PC-9 (cell line): ENCODE data around the gene RASSF4. TPM values are rescaled to one million over a fixed set of nuclear protein-coding genes. Genes with fewer than 3 reads are reported as not detected.

Experiments
- BruUV-seq: library from RNA; stranded (reverse); fragments of 400-500 nt; replicated peaks from 2 replicates; lab custom pipeline; 2021; lab: Mats Ljungman, UMichigan
- CTCF ChIA-PET: fragments of 300-600 bp; sonication (Branson Sonifier 250); formaldehyde crosslinking; loops from one replicate; lab custom pipeline; 2022; ENCODE audit warnings: antibody characterized with exemption; lab: Charles Lee
- POLR2A ChIA-PET: fragments of 300-600 bp; sonication (Branson Sonifier 250); formaldehyde crosslinking; loops from one replicate; lab custom pipeline; 2022; ENCODE audit warnings: antibody characterized with exemption; ENCODE audit not compliant: unreplicated experiment; lab: Charles Lee
- DNase-seq, 2 experiments: peaks; one replicate each; pipeline versions ENCODE4 v3.0.0 to v3.0.0-alpha.2; 2015 to 2022; ENCODE audit warnings: mixed read lengths in 1 of 2
- H2AFZ ChIP-seq: fragments of 200-600 bp; sonication (generic); 2 replicates; pipeline ENCODE4 v1.8.1; 2017; ENCODE audit warnings: antibody characterized with exemption
- H3F3A ChIP-seq: fragments of 200-600 bp; sonication (generic); 2 replicates; pipeline ENCODE4 v1.8.1; 2017; ENCODE audit warnings: antibody characterized with exemption, mild to moderate bottlenecking, low read depth; ENCODE audit not compliant: insufficient read depth
- H3K27ac ChIP-seq: fragments of 200-600 bp; sonication (generic); 2 replicates; pipeline ENCODE4 v1.6.1; 2016; ENCODE audit warnings: mixed run types
- H3K27me3 ChIP-seq: fragments of 200-600 bp; sonication (generic); 2 replicates; pipeline ENCODE4 v1.6.1; 2016; ENCODE audit warnings: low read depth, mixed run types; ENCODE audit not compliant: insufficient read depth
- H3K36me3 ChIP-seq: fragments of 200-600 bp; sonication (generic); 2 replicates; pipeline ENCODE4 v1.6.1; 2016; ENCODE audit warnings: low read depth, mixed run types
- H3K4me1 ChIP-seq: fragments of 200-600 bp; sonication (generic); replicated peaks from 2 replicates; pipeline ENCODE4 v1.6.1; 2016; ENCODE audit warnings: mixed run types; ENCODE audit not compliant: insufficient read depth
- H3K4me2 ChIP-seq: fragments of 200-600 bp; sonication (generic); 2 replicates; pipeline ENCODE4 v1.6.1; 2017; ENCODE audit warnings: mixed run types
- H3K4me3 ChIP-seq: fragments of 200-600 bp; sonication (generic); 2 replicates; pipeline ENCODE4 v1.6.1; 2016; ENCODE audit warnings: mixed run types
- H3K79me2 ChIP-seq: fragments of 200-600 bp; sonication (generic); 2 replicates; pipeline ENCODE4 v1.6.1; 2017; ENCODE audit warnings: low read depth, mixed run types
- H3K9me2 ChIP-seq: fragments of 200-600 bp; sonication (generic); 2 replicates; pipeline ENCODE4 v1.8.1; 2017; ENCODE audit warnings: mild to moderate bottlenecking; ENCODE audit not compliant: insufficient read depth
- H3K9me3 ChIP-seq: fragments of 200-600 bp; sonication (generic); 2 replicates; pipeline ENCODE4 v1.8.1; 2016; ENCODE audit warnings: low read depth; ENCODE audit not compliant: insufficient read depth
- H4K20me1 ChIP-seq: fragments of 200-600 bp; sonication (generic); 2 replicates; pipeline ENCODE4 v1.8.1; 2017; ENCODE audit not compliant: insufficient read depth
- EZH2 ChIP-seq: fragments of 200-600 bp; sonication (generic); IDR thresholded peaks from 2 replicates; pipeline ENCODE4 v1.8.0; 2017; ENCODE audit warnings: antibody characterized with exemption, low read depth
- intact Hi-C: fragments of 100-400 bp; cut with micrococcal nuclease; formaldehyde crosslinking; loops from one replicate; pipeline ENCODE4 v1.10.0; 2022; ENCODE audit not compliant: unreplicated experiment
- total RNA-seq: library from RNA; stranded (reverse); gene quantifications from 2 replicates; pipeline ENCODE4 v1.2.3, GENCODE V29; 2021
- TF ChIP-seq, protein P1 (sequence below): fragments of 200-600 bp; sonication (generic); conservative IDR thresholded peaks from 2 replicates; pipeline ENCODE4 v1.6.1; 2017; ENCODE audit warnings: mixed run types, antibody characterized with exemption, mild to moderate bottlenecking, moderate library complexity

Gene RASSF4
- total RNA-seq, 1 experiment from 2014 or later: 6.5 TPM

DNA sequence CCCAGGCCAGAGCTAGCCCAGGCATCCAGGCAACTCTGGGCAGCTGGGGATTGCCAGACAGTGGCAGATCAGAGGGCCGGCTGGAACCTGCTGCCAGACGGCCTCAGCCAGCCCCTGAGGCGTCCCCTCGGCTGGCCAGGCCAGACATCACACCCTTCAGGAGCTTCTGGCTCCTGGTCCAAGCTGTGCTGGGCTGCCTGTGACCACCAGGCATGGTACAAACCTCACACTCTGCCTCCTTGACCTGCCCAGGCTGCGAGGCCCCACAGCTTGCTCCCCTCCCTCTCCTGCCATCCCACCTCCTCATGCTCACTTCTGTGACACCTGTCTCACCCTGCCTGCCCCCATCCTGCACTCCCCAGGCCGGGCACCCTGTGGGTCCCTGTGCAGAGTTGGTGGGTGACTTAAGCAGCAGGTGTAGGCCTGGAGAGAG lies 13.3 kb downstream of the RASSF4 start:
- TF ChIP-seq, protein P1, sequence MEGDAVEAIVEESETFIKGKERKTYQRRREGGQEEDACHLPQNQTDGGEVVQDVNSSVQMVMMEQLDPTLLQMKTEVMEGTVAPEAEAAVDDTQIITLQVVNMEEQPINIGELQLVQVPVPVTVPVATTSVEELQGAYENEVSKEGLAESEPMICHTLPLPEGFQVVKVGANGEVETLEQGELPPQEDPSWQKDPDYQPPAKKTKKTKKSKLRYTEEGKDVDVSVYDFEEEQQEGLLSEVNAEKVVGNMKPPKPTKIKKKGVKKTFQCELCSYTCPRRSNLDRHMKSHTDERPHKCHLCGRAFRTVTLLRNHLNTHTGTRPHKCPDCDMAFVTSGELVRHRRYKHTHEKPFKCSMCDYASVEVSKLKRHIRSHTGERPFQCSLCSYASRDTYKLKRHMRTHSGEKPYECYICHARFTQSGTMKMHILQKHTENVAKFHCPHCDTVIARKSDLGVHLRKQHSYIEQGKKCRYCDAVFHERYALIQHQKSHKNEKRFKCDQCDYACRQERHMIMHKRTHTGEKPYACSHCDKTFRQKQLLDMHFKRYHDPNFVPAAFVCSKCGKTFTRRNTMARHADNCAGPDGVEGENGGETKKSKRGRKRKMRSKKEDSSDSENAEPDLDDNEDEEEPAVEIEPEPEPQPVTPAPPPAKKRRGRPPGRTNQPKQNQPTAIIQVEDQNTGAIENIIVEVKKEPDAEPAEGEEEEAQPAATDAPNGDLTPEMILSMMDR: no peak
- TF ChIP-seq EZH2: no peak
- Histone ChIP-seq H4K20me1 (peaks cover 9% of the 10 kb centered on the region), H2AFZ (no peak overlapping the region), H3K9me3 (no peaks in the 10 kb centered on the region), H3K27ac (no peak overlapping the region), H3K79me2 (peaks cover 16% of the 10 kb centered on the region), H3K4me1 (peaks cover 37% of the 10 kb centered on the region), H3K27me3 (no peaks in the 10 kb centered on the region), H3K4me3 (no peak overlapping the region), H3K36me3 (no peaks in the 10 kb centered on the region), H3K9me2 (no peaks in the 10 kb centered on the region), H3K4me2 (no peak overlapping the region), H3F3A (peaks cover 7% of the 10 kb centered on the region; the same call in 1 of the 2 replicates)
- no peak for DNase-seq
- intact Hi-C loops: no loop called here
- ChIA-PET CTCF (no interaction called here), POLR2A (interaction anchor here (0.6 kb wide), 1 partner anchor 65 kb away, joined by 4 read pairs; no protein-coding TSS in a partner anchor)
- BruUV-seq: no TSS peak

DNA sequence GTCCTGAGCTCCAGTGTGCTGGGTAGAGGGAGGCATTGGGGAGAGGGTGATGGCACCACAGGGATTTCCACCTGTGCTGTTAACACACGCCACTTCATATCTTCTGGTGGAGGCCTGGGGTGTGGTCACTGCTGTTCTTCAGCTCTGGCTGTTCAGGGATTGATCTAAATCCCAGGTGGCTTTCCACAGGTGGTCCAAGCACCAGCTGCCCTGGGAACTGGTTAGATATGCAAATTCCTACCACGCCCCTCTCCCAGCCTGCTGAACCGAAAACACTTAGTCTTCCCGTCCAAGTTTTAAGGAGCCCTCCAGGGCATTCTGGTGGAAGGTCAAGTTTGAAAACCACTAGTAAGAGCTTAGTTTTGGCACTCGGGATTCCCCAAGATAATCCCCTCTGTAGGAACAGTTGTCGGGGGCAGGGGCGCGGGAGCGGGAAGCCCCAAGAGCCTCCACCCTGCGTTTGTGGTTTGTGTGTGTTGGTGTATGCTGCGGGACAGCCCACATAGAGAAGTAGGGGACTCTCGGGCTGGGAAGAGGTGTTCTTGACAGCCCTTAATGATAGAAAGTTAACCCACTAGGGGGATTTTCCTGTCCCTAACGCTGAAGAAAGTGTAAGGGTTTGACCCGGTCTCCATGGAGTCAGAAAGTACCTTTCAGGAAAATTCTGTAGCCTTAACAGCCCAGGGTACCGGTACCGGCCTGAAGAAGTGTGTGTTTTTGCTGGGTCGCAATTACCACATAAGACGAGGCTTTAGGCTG lies 13.9 kb downstream of the RASSF4 start:
- Histone ChIP-seq H3K79me2 (peaks cover 22% of the 10 kb centered on the region), H3K4me3 (no peak overlapping the region), H3K4me1 (peaks cover 43% of the 10 kb centered on the region), H4K20me1 (peaks cover 9% of the 10 kb centered on the region), H2AFZ (no peak overlapping the region), H3K9me3 (no peaks in the 10 kb centered on the region), H3K27me3 (no peaks in the 10 kb centered on the region), H3F3A (peaks cover 7% of the 10 kb centered on the region; the same call in 1 of the 2 replicates), H3K36me3 (no peaks in the 10 kb centered on the region), H3K27ac (no peak overlapping the region), H3K4me2 (no peak overlapping the region), H3K9me2 (no peaks in the 10 kb centered on the region)
- CTCF ChIA-PET: no interaction called here
- intact Hi-C loops: loop anchor here (1.0 kb wide), 2 partner anchors 14 to 41 kb away; partner anchors contain the start of gene RASSF4
- no TSS peak for BruUV-seq
- no peak for DNase-seq
- POLR2A ChIA-PET: interaction anchor here (0.6 kb wide), 1 partner anchor 66 kb away, joined by 4 read pairs; no protein-coding TSS in a partner anchor
- no peak for TF ChIP-seq EZH2
- TF ChIP-seq, protein P1: no peak

DNA sequence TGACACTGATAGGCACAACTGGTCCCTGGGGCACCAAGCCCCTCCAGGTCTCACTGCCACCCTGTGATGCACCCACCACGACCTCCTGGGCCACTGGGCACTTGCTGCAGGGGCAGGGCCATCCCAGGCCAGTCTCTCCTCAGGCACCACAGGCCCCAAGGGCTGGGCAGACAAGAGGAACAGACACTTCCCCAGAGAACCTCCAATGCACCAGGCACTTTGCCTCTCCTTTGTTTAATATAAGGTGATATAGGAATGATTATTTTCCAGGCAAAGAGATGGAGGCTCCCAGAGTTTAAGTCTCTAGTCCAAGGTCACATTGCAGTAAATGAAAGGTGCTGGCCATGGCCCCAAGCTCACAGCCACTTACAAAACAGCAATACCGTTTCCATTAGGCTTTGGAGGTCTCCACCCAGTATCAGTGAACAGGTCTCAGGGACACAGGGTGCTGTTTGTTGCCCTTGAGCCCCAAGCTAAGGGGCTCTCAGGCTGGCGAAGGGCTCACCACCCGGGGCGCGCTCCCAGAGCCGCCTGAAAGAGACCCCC lies 14.6 kb downstream of the RASSF4 start:
- peak overlapping the region; percentile 92 for H3K4me2 ChIP-seq
- H4K20me1 ChIP-seq: peaks cover 9% of the 10 kb centered on the region
- no peaks in the 10 kb centered on the region for H3K9me3 ChIP-seq
- TF ChIP-seq EZH2: no peak
- TF ChIP-seq, protein P1: no peak
- H3K4me3 ChIP-seq: peak overlapping the region; percentile 54; the same call in 1 of the 2 replicates
- ChIA-PET POLR2A (no interaction called here), CTCF (no interaction called here)
- intact Hi-C loops: loop anchor here (1.0 kb wide), 2 partner anchors 15 to 42 kb away; partner anchors contain the start of gene RASSF4
- peaks cover 22% of the 10 kb centered on the region for H3K79me2 ChIP-seq
- H3K36me3 ChIP-seq: no peaks in the 10 kb centered on the region
- DNase-seq: no peak
- H3K4me1 ChIP-seq: peaks cover 48% of the 10 kb centered on the region
- H3K9me2 ChIP-seq: no peaks in the 10 kb centered on the region
- 0 out of 2 replicates have a peak overlapping the region, but pooled peaks have one; percentile 49 for H2AFZ ChIP-seq
- peaks cover 10% of the 10 kb centered on the region; the same call in 1 of the 2 replicates for H3F3A ChIP-seq
- no peak overlapping the region for H3K27ac ChIP-seq
- H3K27me3 ChIP-seq: no peaks in the 10 kb centered on the region
- no TSS peak for BruUV-seq
